Thyroid gland (tissue), 4 donors: Measurements from ENCODE around the gene CSMD2. TPM values are rescaled to one million over a fixed set of nuclear protein-coding genes. Genes with fewer than 3 reads are reported as not detected.
A peak's percentile ranks its signal among the peaks of the same experiment; 100 is the strongest.

ENCODE experiments used
- DNase-seq, 2 donors: peaks; one replicate each; pipeline ENCODE4 v3.0.0-alpha.2; 2019
- H3K27ac ChIP-seq, 3 donors: fragments of 200-600 bp; sonication (generic); 1 replicate in 2 of 3; 2 replicates in 1 of 3; pipeline ENCODE4 v1.5.1; 2016 to 2019; ENCODE audit warnings: mild to moderate bottlenecking in 1 of 3, moderate library complexity in 1 of 3
- H3K27me3 ChIP-seq: fragments of 200-600 bp; sonication (generic); one replicate; pipeline ENCODE4 v1.5.1; 2019
- H3K36me3 ChIP-seq, 2 donors: fragments of 200-600 bp; sonication (generic); one replicate each; pipeline ENCODE4 v1.5.1; 2016 to 2019
- H3K4me1 ChIP-seq, 2 donors: fragments of 200-600 bp; sonication (generic); one replicate each; pipeline ENCODE4 v1.5.1; 2017 to 2019
- H3K4me3 ChIP-seq, 3 donors: fragments of 200-600 bp; sonication (generic); replicated peaks in 1 of 3; 1 replicate in 2 of 3; 2 replicates in 1 of 3; pipeline ENCODE4 v1.5.1; 2016; ENCODE audit warnings: mild to moderate bottlenecking in 1 of 3
- H3K9me3 ChIP-seq: fragments of 200-600 bp; sonication (generic); one replicate; pipeline ENCODE4 v1.5.1; 2017
- CTCF ChIP-seq, 6 experiments: fragments of 200-600 bp in 3 of 6; fragments of 450-650 bp in 3 of 6; sonication (generic) in 3 of 6; IDR thresholded peaks; one replicate each; pipeline ENCODE4 v1.5.1; 2016 to 2019; ENCODE audit warnings: antibody characterized with exemption in 6 of 6, mild to moderate bottlenecking in 2 of 6, inconsistent platforms in 1 of 6, moderate library complexity in 1 of 6
- POLR2A ChIP-seq, 2 donors: fragments of 450-650 bp; IDR thresholded peaks; one replicate each; pipeline ENCODE4 v1.6.1; 2017; ENCODE audit warnings: antibody characterized with exemption in 2 of 2, mild to moderate bottlenecking in 2 of 2, moderate library complexity in 1 of 2
- WGBS, 2 donors: methylation state at CpG; one replicate each; pipeline ENCODE4 v1.1.5; 2017; 5-methylcytosine and 5-hydroxymethylcytosine counted together
- intact Hi-C: fragments of 100-400 bp; cut with DNase I; formaldehyde crosslinking; loops from one replicate; pipeline ENCODE4 v1.15.1; 2023
- total RNA-seq, 4 donors: library from RNA; depleted of rRNA; stranded (reverse); fragments of >200 nt; gene quantifications; one replicate each; pipeline ENCODE4 v1.2.3, GENCODE V29; 2016

Gene CSMD2
- total RNA-seq, 4 donors from 2014 or later, result 0.10 to 0.45 (median 0.13) TPM; not detected in 1

- H3K36me3 ChIP-seq, result no peaks in the 10 kb centered on the region
- H3K4me1 ChIP-seq, result no peaks in the 10 kb centered on the region
- TF ChIP-seq POLR2A (IDR thresholded peaks at IDR 0.05) (no peak), CTCF (IDR thresholded peaks at IDR 0.05) (no peak)
- no peaks in the 10 kb centered on the region for H3K27me3 ChIP-seq
- H3K4me3 ChIP-seq, result no peak overlapping the region
- H3K9me3 ChIP-seq, result no peaks in the 10 kb centered on the region
- H3K27ac ChIP-seq, result no peak overlapping the region
- no peak for DNase-seq
- 61 to 81% methylated on average over 2 of the region's 2 CpGs for WGBS, 2 donors
- intact Hi-C loops, result no loop called here
Measured at GRCh38 chr1:33762962-33763361, 402.1 kb downstream of the CSMD2 start.

GRCh38 chr1:33762109-33762830, 402.8 kb downstream of the CSMD2 start:
- WGBS, 2 donors, result 61 to 85% methylated on average over 1 of the region's 1 CpG
- Histone ChIP-seq H3K4me3 (no peak overlapping the region), H3K36me3 (no peaks in the 10 kb centered on the region), H3K27ac (no peak overlapping the region), H3K27me3 (no peaks in the 10 kb centered on the region), H3K4me1 (no peaks in the 10 kb centered on the region), H3K9me3 (no peaks in the 10 kb centered on the region)
- intact Hi-C loops, result no loop called here
- DNase-seq, result no peak
- TF ChIP-seq CTCF (IDR thresholded peaks at IDR 0.05) (no peak), POLR2A (IDR thresholded peaks at IDR 0.05) (no peak)

GRCh38 chr1:33758698-33759097, 406.3 kb downstream of the CSMD2 start:
- Histone ChIP-seq H3K27ac (no peak overlapping the region), H3K4me1 (no peaks in the 10 kb centered on the region), H3K36me3 (no peaks in the 10 kb centered on the region), H3K9me3 (no peaks in the 10 kb centered on the region), H3K4me3 (no peak overlapping the region), H3K27me3 (no peaks in the 10 kb centered on the region)
- 31 to 37% methylated on average over 5 of the region's 5 CpGs for WGBS, 2 donors
- intact Hi-C loops, result no loop called here
- DNase-seq, result peak; percentile 4 to 8
- TF ChIP-seq CTCF (IDR thresholded peaks at IDR 0.05) (no peak), POLR2A (IDR thresholded peaks at IDR 0.05) (no peak)

GRCh38 chr1:33753087-33753856, 411.8 kb downstream of the CSMD2 start:
- 80 to 94% methylated on average over 4 to 5 of the region's 5 CpGs for WGBS, 2 donors
- intact Hi-C loops, result no loop called here
- DNase-seq, result no peak

More at GRCh38 chr1:33753087-33753856, 411.8 kb downstream of the CSMD2 start:
- Histone ChIP-seq H3K9me3 (no peaks in the 10 kb centered on the region), H3K27ac (no peak overlapping the region), H3K27me3 (no peaks in the 10 kb centered on the region), H3K36me3 (no peaks in the 10 kb centered on the region), H3K4me1 (no peaks in the 10 kb centered on the region), H3K4me3 (no peak overlapping the region)
- TF ChIP-seq POLR2A (IDR thresholded peaks at IDR 0.05), result no peak
- no peak for TF ChIP-seq CTCF (IDR thresholded peaks at IDR 0.05)
